Right lobe of liver (tissue), 6 donors: Measurements from ENCODE around the gene PHYHD1. TPM values are rescaled to one million over a fixed set of nuclear protein-coding genes. Genes with fewer than 3 reads are reported as not detected.

Experiments
- ATAC-seq, 4 donors: fragments of 200-7000 bp; cut with Tn5 transposase; one replicate each; pipeline ENCODE4 v1.9.1; 2020; ENCODE audit warnings: mild to moderate bottlenecking in 4 of 4, moderate library complexity in 4 of 4
- DNase-seq, 3 donors: peaks; one replicate each; pipeline ENCODE4 v3.0.0-alpha.2; 2020
- H3K27ac ChIP-seq, 3 donors: fragments of 200-600 bp; one replicate each; pipeline ENCODE4 v1.8.0; 2022
- H3K27me3 ChIP-seq, 2 donors: fragments of 200-600 bp; one replicate each; pipeline ENCODE4 v1.8.0; 2022
- H3K36me3 ChIP-seq, 4 donors: fragments of 200-600 bp; sonication (generic) in 1 of 4; one replicate each; pipeline versions ENCODE4 v1.5.1 to v1.8.0; 2017 to 2022; ENCODE audit warnings: control low read depth in 1 of 4
- H3K4me1 ChIP-seq, 4 donors: fragments of 200-600 bp; sonication (generic) in 1 of 4; one replicate each; pipeline versions ENCODE4 v1.5.1 to v1.8.0; 2017 to 2022; ENCODE audit warnings: control low read depth in 1 of 4
- H3K4me3 ChIP-seq, 3 donors: fragments of 200-600 bp; one replicate each; pipeline ENCODE4 v1.8.0; 2022
- H3K9me3 ChIP-seq, 4 donors: fragments of 200-600 bp; sonication (generic) in 1 of 4; one replicate each; pipeline versions ENCODE4 v1.5.1 to v1.8.0; 2017 to 2022; ENCODE audit warnings: control low read depth in 1 of 4
- POLR2A ChIP-seq: fragments of 450-650 bp; IDR thresholded peaks from one replicate; pipeline ENCODE4 v1.6.1; 2017; ENCODE audit warnings: antibody characterized with exemption, mild to moderate bottlenecking
- WGBS: methylation state at CpG from one replicate; pipeline ENCODE4 v1.1.6; 2018; ENCODE audit warnings: low coverage, low lambda C conversion rate; ENCODE audit not compliant: insufficient coverage; ENCODE audit errors: missing lambda C conversion rate; 5-methylcytosine and 5-hydroxymethylcytosine counted together
- intact Hi-C, 2 donors: fragments of 100-400 bp; cut with DNase I; formaldehyde crosslinking; loops; one replicate each; pipeline versions ENCODE4 v1.11.2 to v1.14.1; 2022
- total RNA-seq, 6 experiments: library from RNA; depleted of rRNA in 2 of 6; stranded (reverse); fragments of >200 nt in 2 of 6; fragmentation: NEBNext Ultra II Directional in 3 of 6; extraction: Animal tissue kit (Norgen Biotek cat#: 25700) in 3 of 6; gene quantifications; one replicate each; pipeline versions ENCODE4 v1.1.0 to v1.2.4, GENCODE V29; 2016 to 2023
- TF ChIP-seq, protein P1 (sequence below), 4 donors: fragments of 200-600 bp in 3 of 4; fragments of 450-650 bp in 1 of 4; IDR thresholded peaks; one replicate each; pipeline versions ENCODE4 v1.5.1 to v1.8.0; 2016 to 2022; ENCODE audit warnings: antibody characterized with exemption in 4 of 4, mild to moderate bottlenecking in 2 of 4
- donor health status: DM: no; HTN: yes; CAD: no.
- donor health status: DM: no; HTN: no; CAD: no.
- donor health status: DM: no; HTN: no; CAD: no.
- donor health status: DM: no; HTN: yes; CAD: no.
- donor health status: DM: no; HTN: yes; CAD: no.

Gene PHYHD1
- total RNA-seq, 6 experiments from 2014 or later, result 14.0 to 69.7 (median 38.2) TPM

DNA sequence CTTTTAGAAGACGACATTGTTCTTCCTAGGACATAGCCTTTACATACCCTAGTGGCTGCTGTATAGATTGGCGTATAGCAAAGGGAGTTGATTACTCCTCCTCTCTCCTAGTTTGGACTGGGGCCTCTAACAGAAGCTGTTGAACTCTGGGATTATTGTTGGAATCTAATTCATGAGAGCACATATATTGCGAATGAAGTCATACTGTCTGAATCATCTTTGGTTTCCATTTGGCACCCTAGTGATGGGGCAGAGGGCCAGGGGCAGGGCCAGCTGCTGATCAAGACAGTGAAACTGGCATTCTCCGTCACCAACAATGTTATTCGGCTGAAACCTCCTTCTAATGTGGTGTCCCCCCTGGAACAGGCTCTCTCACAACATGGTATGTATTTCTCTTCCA, 67.0 kb downstream of the PHYHD1 start:
- Histone ChIP-seq H3K4me3 (no peak overlapping the region), H3K36me3 (peaks cover 0 to 76% (median 29%) of the 10 kb centered on the region in 4 donors), H3K27me3 (no peaks in the 10 kb centered on the region), H3K27ac (no peak overlapping the region), H3K9me3 (no peaks in the 10 kb centered on the region), H3K4me1 (no peaks in the 10 kb centered on the region)
- no peak for TF ChIP-seq POLR2A
- TF ChIP-seq, protein P1, sequence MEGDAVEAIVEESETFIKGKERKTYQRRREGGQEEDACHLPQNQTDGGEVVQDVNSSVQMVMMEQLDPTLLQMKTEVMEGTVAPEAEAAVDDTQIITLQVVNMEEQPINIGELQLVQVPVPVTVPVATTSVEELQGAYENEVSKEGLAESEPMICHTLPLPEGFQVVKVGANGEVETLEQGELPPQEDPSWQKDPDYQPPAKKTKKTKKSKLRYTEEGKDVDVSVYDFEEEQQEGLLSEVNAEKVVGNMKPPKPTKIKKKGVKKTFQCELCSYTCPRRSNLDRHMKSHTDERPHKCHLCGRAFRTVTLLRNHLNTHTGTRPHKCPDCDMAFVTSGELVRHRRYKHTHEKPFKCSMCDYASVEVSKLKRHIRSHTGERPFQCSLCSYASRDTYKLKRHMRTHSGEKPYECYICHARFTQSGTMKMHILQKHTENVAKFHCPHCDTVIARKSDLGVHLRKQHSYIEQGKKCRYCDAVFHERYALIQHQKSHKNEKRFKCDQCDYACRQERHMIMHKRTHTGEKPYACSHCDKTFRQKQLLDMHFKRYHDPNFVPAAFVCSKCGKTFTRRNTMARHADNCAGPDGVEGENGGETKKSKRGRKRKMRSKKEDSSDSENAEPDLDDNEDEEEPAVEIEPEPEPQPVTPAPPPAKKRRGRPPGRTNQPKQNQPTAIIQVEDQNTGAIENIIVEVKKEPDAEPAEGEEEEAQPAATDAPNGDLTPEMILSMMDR (IDR thresholded peaks at IDR 0.05), result no peak
- intact Hi-C loops, result no loop called here
- ATAC-seq, result peak in 1 of 4 donors; percentile 53
- 96% methylated on average over 4 of the region's 5 CpGs for WGBS
- DNase-seq, result no peak

Other genes starting within 250 kb of the PHYHD1 start
- 100 to 1,000 TPM in 2 of 6 experiments, 10 to 100 TPM in 4; 57.4 to 110 (median 82.6) TPM for gene SET, start 231.8 kb upstream of the PHYHD1 start, total RNA-seq
- 1 to 10 TPM in 5 of 6 experiments, under 1 TPM in 1; 0.81 to 4.9 (median 2.4) TPM for gene PKN3, start 218.5 kb upstream of the PHYHD1 start, total RNA-seq
- 10 to 100 TPM; 14.1 to 46.1 (median 22.7) TPM for gene ZDHHC12, start 196.9 kb upstream of the PHYHD1 start, total RNA-seq
- 10 to 100 TPM; 13.4 to 21.8 (median 16.0) TPM for gene ZER1, start 149.1 kb upstream of the PHYHD1 start, total RNA-seq
- gene TBC1D13, start 133.7 kb upstream of the PHYHD1 start, total RNA-seq, result 10 to 100 TPM in 4 of 6 experiments, 1 to 10 TPM in 2; 7.3 to 16.0 (median 12.6) TPM
- gene ENDOG, start 102.5 kb upstream of the PHYHD1 start, total RNA-seq, result 10 to 100 TPM; 22.4 to 50.1 (median 41.0) TPM
- 10 to 100 TPM; 14.5 to 37.8 (median 24.5) TPM for gene SPOUT1, start 91.2 kb upstream of the PHYHD1 start, total RNA-seq
- gene KYAT1, start 39.0 kb upstream of the PHYHD1 start, total RNA-seq, result 10 to 100 TPM in 4 of 6 experiments, 1 to 10 TPM in 2; 7.2 to 12.7 (median 10.4) TPM
- 10 to 100 TPM in 5 of 6 experiments, 1 to 10 TPM in 1; 8.6 to 46.1 (median 22.1) TPM for gene LRRC8A, start 38.8 kb upstream of the PHYHD1 start, total RNA-seq
- 10 to 100 TPM in 2 of 6 experiments, 1 to 10 TPM in 4; 6.6 to 17.3 (median 8.4) TPM for gene DOLK, start 26.6 kb downstream of the PHYHD1 start, total RNA-seq
- 10 to 100 TPM; 10.5 to 18.7 (median 15.6) TPM for gene NUP188, start 26.7 kb downstream of the PHYHD1 start, total RNA-seq
- 10 to 100 TPM; 23.7 to 28.3 (median 24.7) TPM for gene SH3GLB2, start 107.3 kb downstream of the PHYHD1 start, total RNA-seq
- gene MIGA2, start 115.6 kb downstream of the PHYHD1 start, total RNA-seq, result 10 to 100 TPM in 4 of 6 experiments, 1 to 10 TPM in 2; 9.1 to 16.4 (median 10.8) TPM
- gene DOLPP1, start 160.1 kb downstream of the PHYHD1 start, total RNA-seq, result 10 to 100 TPM; 10.1 to 16.8 (median 13.3) TPM
- 100 to 1,000 TPM in 4 of 6 experiments, 10 to 100 TPM in 2; 86.1 to 146 (median 104) TPM for gene CRAT, start 189.8 kb downstream of the PHYHD1 start, total RNA-seq
- gene PTPA, start 190.4 kb downstream of the PHYHD1 start, total RNA-seq, result 100 to 1,000 TPM in 1 of 6 experiments, 10 to 100 TPM in 5; 55.4 to 123 (median 62.0) TPM